Stimulated activated CD4-positive, alpha-beta T cell treated with anti-CD3 and anti-CD28 coated beads, Interleukin-2, amount 100 ng/mL, for 4 hours (primary cell): ENCODE measurements around the gene MAN2B2.

Source experiments
- DNase-seq: peaks from one replicate; pipeline ENCODE4 v3.0.0-alpha.2; 2020; ENCODE audit warnings: low read depth

MAN2B2 gene

DNA sequence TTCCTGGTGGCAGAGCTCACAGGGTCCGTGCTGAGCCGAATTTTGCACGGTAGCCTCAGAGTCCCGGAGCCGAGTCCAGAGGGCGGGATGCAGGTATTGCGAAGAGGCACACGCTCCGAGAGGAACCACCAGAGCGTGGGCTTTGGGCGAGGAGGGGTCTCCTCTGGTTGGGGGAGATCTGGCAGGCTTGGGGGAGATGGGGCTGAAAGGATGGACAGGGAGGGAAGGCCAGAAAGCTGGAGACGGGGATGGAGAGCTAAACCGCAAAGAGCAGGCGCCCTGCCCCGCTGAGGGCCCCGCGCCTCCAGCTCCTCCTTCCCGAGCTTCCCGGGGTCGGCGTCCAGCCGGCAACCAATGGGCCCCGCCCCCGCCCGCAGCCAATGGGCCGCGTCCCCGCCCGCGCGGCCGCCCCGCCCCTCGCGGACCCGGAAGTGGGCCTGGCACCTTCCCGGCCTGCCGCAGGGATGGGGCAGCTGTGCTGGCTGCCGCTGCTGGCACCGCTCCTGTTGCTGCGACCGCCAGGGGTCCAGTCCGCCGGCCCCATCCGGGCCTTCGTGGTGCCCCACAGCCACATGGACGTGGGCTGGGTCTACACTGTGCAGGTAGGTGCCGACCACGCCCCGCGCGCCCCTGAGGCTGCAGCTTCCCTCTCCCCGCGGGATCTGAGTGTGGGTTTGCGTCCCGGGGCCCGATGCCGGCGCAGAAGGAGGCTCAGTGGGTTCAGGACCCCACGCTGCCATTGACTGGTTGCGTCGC, at the start of gene MAN2B2:
TSS of gene MAN2B2 (plus strand) at position 443 of the 756 bp plus-strand sequence. CDS start at position 465, 22 bp downstream.
- DNase-seq = peak; percentile 71

GRCh38 chr4:6525474-6525873, 49.5 kb upstream of the MAN2B2 start:
- DNase-seq = no peak

GRCh38 chr4:6526156-6526555, 48.8 kb upstream of the MAN2B2 start:
- no peak for DNase-seq

- no peak for DNase-seq
Measured at GRCh38 chr4:6526671-6527091, 48.3 kb upstream of the MAN2B2 start.

- no peak for DNase-seq
Measured at GRCh38 chr4:6527259-6527658, 47.7 kb upstream of the MAN2B2 start.

DNA sequence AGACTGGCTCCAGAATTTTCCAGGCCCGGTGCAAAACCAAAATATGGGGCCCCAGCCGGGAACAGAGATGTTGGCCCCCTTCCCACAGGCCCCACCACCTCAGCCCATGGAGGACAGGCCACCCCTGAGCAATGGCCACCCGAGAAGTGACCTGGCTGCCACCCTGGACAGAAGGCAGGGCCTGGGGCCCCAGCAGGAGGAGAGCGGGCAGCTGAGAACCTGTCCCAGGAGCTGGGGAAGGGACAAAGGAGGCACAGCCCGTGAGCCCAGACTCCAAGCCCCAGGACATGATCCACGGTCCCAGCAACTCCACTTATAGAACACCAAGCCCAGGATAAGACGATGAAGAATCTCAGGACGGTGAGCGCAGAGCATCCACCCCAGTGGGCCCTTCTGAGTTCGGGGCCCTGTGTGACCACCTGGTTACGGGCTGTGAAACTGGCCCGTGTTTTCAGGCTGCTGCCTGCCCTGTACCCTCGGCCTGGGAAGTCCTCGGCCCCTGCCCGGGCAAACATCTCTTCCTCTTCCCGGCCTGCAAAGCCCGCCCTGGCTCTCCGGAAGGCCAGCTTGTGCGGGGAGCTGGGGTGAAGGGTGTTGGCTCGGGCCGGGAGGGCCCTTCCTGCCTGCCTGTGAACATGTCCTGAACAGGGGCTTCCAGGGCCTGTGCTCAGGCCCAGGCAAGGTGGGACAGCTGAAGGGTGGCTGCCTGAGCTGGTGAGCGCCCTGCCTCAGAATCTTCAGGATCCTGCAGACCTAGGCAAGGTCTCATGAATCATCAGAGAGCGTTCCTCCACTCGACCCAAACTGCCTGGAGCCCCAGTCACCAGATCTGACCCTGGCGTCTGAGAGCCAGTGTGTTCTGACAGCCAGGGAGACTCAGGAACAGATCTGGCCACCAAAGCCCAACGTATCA, 47.0 kb upstream of the MAN2B2 start:
- no peak for DNase-seq

- no peak for DNase-seq
Measured at GRCh38 chr4:6529021-6529420, 46.0 kb upstream of the MAN2B2 start.

DNA sequence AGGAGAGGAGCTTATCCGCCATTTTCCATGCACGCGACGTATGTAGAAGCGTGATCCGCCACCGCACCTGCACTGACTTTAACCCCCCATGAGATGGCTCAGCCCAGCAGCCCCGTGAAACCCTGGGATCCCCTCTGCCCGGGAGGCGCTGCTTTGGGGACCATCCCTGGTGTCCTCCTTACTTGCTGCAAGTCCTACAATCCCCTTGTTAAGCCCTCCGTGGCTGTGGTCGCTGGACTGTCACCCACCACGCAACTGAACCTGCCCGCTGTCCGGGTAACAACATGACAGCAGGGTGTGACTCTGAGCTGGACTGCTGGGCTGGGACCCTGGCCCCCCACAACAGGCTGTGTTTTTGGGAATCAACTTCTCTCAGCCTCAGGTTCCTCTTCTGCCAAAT, 44.7 kb upstream of the MAN2B2 start:
- DNase-seq = no peak

DNA sequence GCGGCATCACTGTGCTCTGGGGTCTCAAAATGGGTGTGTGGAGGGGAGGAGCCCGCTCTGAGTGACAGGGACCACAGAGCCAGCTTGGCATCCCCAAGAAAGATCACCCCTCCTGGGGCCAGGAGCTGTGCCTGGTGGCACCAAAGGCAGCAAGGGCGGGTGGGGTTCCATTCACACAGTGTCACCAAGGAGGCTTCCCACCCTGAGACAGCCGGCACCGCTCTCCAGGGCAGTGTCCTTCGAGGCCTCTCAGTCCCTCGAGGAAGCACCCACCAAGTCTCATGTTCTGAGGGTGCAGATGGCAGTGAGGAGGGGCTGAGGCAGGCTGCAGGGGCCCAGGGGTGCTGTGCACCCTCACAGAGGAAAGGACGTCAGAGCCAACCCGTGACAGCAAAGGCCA, 44.0 kb upstream of the MAN2B2 start:
- DNase-seq = no peak

DNA sequence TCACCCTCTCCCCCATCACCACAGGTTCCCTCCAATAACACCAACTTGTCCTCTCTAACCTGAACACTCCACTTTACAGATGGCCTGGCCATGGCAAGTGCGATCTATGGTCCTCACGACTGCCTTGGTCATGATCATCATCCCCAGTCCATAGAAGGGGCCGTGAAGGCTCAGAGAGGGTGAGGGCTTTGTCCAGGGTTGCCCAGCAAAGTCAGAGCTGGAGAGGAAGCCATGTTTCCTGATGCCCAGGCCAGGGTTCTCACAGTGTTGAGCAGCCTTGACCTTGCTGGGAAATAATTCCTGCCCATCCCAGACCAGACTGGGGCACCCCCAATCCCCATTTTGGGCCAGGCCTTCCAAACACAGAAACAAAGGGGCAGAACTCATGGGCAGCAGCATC, 42.9 kb upstream of the MAN2B2 start:
- no peak for DNase-seq

DNA sequence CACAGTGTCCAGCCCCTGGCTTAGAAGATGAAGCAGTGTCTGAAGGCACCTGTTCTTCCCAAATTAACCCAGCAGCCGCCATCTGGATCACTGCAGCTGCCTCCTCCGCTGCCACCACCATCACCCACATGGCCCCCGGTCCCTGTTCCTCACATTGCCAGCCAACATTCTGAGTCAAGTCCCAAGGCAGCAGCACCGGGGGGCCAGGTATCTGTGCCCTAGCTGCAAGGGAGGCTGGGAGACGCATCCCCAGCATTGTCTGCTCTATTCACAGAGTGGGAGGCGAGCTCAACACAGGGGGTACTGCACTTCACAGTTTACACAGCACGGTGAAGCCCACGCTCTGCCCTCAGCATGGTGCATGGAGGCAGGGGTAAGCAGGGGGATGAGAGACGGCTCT, 42.3 kb upstream of the MAN2B2 start:
- no peak for DNase-seq

DNA sequence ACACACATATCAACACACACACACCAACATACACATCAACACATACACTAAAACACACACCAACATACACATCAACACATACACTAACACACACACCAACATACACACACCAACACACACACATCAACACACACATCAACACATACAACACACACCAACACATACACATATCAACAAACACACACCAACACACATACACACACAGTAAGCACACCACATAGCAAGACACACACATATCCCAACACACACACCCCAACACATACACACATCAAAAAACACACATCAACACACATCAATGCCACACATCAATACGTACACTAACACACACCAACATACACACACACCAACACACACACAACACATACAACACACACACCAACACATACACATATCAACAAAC, 40.9 kb upstream of the MAN2B2 start:
- DNase-seq = no peak

GRCh38 chr4:6534618-6535328, 40.2 kb upstream of the MAN2B2 start:
- DNase-seq = no peak

DNA sequence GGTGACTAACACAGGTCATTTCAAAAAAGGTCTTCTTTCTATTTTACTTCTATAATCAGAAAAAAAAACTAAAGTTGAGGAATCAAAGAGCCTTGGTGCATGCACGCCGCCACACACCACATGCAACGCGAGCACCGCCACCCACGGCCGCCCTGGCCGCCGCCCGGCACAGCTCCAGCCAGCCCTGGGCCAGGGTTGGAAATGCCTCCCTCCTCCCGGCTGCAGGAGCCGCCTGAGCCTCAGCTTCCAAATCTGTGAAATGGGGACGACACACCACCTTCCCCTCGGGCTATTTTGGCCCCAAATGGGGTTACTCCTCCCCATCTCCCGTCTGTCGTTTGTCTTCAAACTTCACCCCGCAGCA, 39.7 kb upstream of the MAN2B2 start:
- DNase-seq = no peak

DNA sequence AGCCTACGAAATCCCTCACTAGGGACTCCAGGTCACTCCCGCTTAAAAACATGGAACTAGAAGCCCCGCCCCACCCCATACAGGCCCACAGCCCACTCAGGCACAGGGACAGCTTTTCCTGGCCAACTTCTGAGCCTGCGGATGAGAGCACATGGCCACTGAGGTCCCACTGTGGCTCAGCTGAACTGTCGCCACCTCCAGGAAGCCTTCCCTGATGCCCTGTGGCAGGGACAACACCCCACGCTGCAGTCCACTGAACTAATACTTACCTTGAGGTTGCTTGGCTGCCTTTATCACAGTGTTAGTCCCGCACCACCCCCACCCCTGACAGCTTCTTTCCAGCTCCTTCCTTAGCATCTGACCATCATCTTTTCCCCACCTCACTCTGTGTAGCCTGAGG, 39.3 kb upstream of the MAN2B2 start:
- DNase-seq = no peak

- DNase-seq = no peak
Measured at GRCh38 chr4:6538111-6538510, 36.9 kb upstream of the MAN2B2 start.

DNA sequence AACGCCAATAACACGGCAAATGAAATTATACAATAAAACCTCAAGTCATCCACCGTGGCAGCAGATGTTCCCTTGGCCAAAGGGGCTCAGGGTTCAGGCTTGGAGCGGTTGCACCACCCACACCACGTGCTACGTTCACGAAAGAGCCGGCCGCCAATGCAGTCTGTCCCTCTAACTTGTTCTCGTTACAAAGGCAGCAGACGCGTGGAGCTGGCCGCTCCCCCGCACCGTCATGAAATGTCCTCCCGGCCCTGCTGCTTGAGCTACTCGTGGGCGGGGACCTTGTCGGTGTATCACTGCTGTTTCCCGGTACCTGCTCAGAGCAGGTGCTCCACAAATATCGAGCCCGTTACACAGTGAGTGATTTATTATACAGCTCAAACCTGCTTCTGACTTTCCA, 36.4 kb upstream of the MAN2B2 start:
- DNase-seq = no peak

GRCh38 chr4:6539009-6539764, 35.8 kb upstream of the MAN2B2 start:
- no peak for DNase-seq

- no peak for DNase-seq
Measured at GRCh38 chr4:6540879-6541278, 34.1 kb upstream of the MAN2B2 start.

- DNase-seq = no peak
Measured at GRCh38 chr4:6541789-6542188, 33.2 kb upstream of the MAN2B2 start.

- DNase-seq = no peak
Measured at GRCh38 chr4:6542951-6543350, 32.0 kb upstream of the MAN2B2 start.

DNA sequence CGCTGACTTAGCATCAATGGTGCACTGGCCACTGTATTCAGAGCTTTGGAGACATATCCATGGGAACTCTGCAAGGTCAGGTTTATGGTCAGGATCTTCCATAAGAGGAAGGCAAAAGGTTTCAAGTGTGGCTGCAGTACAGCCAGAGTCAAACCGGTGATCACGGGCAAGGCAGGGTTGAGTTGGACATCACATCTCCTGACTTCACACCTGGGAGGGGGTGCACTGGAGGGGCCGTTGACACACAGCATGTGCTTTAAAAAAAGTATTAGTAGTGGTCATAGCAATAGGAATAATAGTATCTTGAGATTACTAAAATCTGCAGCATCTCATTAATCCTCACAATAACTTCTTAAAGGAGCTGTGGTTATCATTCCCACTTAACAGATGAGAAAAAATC, 28.9 kb upstream of the MAN2B2 start:
- DNase-seq = no peak
